Lung microvascular endothelial cell (primary cell): ENCODE data around the gene NACAD. TPM values are rescaled to one million over a fixed set of nuclear protein-coding genes. Genes with fewer than 3 reads are reported as not detected.

ENCODE experiments used
- DNase-seq, 2 donors: peaks; one replicate each; pipeline versions ENCODE4 v3.0.0 to v3.0.0-alpha.2; 2010; ENCODE audit warnings: low read depth in 2 of 2
- total RNA-seq: library from RNA; depleted of rRNA; stranded (reverse); fragments of >200 nt; gene quantifications from 2 replicates; pipeline ENCODE4 v1.2.1, GENCODE V29; 2014

Gene NACAD
- total RNA-seq, 1 donor from 2014 or later: 0.79 TPM

- DNase-seq: no peak
Measured at GRCh38 chr7:45092100-45092930, 3.5 kb upstream of the NACAD start.

DNA sequence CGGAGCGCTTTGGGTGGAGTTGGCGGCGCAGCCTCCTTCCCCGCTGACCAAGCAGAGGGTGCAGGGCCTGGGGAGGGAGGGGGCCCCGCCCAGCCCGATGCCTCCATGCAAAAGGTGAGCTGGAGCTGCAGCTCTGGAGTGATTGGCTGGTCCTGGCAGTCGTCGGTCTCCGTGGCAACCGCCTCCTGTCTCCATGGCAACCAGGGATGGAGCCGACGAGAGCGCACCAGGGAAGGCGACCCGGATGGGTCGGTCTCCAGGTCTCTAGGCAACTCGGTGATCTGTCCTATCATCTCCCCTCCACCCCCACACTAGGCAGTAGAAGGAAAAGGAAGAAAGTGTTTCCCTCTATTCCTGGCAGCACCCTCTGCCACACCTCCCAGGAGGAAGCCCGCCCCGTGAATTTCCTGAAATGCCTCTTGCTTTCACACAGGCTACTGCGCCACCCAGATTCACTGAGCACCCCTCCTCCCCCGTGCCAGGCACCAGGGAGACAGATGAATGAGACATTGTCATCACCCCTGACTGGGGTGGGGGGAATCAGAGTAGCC lies 647 bp upstream of the NACAD start:
- DNase-seq: peak in 1 of 2 donors; percentile 66

GRCh38 chr7:45088146-45088701 lies 545 bp downstream of the NACAD start:
- no peak for DNase-seq

DNA sequence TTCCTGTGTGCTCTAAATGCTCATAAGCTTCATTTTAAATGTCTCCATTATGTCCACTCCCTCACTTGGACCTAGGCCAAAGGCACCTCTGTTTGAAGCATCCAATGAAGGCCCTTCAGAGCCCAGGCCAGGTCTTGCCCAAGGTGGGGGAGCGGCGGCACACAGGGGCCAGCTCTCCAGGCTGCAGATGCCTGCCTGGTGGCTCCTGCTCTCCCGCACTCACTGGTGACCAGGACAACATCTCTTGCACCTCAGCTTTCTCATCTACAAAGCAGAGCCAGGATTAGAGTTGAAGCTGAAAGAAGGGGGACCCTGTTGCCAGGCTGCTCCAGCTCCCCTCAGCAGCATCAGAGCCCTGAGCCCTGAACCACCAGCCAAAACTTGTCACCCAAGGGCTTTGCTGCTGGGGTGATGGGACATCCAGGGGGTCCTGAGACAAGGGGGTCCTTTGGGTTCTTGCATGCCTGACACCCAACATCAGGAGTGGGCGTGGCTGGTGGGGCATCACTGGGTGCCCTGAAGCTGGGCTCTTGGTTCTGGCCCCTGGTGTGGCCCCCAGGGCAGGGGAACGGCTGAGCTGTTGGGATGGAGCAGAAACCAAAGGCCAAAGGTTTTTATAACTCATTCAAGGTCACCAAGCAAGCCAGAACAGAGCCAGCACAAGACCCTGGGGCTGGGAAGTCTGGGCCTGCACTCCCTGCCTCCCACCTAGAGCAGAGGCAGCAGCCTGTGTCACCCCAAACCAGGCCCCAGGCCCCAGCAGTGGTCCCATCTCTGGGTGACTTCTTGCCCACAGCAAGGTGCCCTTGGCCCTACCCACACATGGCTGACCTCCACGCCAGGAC lies 1.2 kb downstream of the NACAD start:
- DNase-seq: no peak

DNA sequence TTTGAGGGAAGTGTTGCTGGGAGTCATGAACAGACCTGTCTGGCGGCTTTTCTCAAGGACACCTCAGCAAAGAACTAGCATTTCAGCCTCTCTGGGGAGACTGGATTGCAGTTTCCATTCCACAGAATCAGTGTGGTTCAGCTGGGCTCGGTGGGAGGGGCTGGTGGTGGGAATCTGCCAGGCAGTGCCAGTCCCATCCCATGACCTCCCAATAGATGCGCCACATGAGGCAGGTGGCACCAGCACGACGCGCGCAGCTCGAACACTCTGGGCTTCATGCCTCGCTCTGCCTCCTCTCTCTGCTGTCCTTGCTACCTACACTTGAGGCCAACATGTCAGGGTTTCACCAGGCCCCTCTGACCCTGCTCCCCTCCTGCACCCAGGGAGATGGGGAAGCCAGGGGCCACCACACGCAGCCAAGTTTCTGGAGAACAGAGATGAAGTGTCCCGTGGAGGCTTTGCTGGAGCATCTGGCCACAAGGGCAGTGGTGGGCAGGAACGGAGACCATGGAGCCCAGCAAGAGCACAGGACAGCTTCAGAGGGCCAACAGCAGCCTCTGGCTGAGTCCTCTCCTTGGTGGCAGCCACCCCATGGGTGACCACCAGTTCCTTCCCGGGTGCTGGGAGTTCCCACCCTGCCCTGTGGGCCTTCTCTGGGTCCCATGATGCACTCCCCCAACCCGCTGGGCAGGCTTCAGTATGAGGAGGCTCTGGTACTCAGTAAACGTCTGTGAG lies 2.3 kb downstream of the NACAD start:
- no peak for DNase-seq

- DNase-seq: no peak
Measured at GRCh38 chr7:45085619-45086200, 3.1 kb downstream of the NACAD start.

DNA sequence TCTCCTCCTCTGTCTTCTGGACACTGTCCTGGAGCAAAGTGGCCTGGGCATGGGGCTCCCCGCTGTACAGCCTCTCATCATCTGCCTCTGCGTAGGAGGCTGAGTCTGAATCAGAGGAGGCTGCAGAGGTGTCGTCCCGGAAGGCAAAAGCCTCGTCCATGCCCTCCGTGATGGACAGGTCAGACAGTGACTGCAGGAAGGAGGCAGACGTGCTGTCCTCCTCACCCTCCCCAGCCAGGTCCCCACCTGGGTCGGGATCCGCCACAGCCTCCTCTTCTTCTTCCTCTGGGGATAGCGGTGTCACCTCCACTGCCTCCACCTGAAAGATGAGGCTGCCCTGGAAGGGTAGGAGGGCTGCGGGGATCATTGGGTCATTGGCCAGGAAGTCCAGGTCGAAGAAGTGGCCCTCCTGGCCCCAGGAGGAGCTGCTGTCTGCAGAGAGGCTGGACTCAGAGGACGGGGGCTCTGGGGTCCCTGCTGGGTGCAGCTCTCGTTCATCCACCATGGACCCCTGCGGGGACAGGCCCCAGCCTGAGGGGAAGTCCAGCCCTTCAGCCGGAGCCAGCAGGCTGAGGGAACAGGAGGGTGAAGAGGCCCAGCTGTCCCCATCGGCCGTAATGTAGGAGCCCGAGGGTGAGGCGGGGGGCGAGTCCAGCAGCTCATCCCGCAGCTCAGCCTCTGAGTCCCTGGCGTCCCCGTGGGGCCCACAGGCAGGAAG lies 3.7 kb downstream of the NACAD start:
- no peak for DNase-seq

DNA sequence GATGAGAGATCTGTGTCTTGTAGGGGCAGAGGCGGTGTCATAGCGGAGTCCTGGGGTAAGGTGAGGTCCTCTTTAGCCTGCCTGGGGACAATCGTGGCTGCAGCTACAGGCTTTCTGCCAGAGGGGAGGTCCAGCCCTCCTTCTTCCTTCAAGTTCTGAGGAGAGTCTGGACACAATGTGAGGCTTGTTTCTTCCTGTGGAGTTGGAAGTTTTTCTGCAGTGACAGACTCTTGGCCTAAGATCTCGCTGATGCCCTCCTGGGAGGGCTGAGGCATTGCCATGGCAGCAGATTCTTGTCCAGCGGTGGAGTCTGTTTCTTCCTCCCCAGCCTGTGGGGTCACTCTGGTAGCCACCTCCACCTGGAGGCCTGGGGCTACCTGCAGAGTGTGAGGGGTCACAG lies 4.4 kb downstream of the NACAD start:
- no peak for DNase-seq

GRCh38 chr7:45082831-45083331 lies 5.9 kb downstream of the NACAD start:
- DNase-seq: no peak

GRCh38 chr7:45082031-45082830 lies 6.5 kb downstream of the NACAD start:
- DNase-seq: no peak

- DNase-seq: no peak
Measured at GRCh38 chr7:45081670-45081974, 7.1 kb downstream of the NACAD start.

- DNase-seq: no peak
Measured at GRCh38 chr7:45080958-45081669, 7.7 kb downstream of the NACAD start.

DNA sequence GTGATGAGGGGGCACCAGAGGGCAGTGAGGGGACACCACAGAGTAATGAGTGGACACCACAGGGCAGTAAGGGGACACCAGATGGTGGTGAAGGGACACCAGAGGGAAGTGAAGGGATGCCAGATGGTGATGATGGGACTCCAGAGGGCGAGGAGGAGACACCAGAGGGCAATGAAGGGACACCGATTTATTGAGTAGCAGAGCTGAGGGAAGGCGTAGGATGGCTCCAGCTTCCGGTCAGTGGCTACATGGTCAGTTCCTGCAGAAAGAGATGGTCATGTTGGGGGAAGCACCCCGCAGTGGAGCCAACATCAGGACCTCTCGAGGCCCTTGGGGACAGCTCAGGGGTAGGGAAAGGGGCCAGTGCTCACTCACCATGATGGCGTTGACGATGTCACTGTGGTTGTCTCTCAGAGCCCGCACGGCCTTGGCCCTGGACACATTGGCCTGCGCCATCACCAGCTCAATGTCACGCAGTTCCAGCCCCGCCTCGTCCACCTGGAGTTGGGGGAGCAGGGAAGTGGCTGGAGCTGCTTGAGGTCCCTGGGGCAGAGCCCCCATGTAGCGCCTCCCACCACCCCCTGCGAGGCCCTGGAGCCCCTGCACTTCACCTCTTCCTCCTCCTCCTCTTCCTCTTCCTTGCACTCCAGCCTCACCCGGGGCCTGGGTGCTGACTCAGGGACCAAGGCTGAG lies 8.4 kb downstream of the NACAD start:
- DNase-seq: no peak

- DNase-seq: no peak
Measured at GRCh38 chr7:45078125-45078681, 10.6 kb downstream of the NACAD start.

DNA sequence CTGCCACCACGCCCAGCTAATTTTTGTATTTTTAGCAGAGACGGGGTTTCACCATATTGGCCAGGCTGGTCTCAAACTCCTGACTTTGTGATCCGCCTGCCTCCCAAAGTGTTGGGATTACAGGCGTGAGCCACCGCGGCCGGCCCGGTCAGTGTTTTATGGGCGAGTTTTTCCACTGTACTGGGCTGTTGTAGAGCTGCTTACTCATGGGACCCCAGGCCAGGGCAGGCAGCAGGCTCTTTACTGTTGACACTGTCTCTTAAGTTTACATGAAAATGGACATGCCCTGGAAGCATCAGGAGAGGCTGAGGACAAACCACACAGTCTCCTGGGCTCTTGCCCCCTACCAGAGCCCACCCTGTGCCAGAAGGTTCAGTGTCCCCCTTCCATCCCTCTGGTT lies 11.2 kb downstream of the NACAD start:
- no peak for DNase-seq

- no peak for DNase-seq
Measured at GRCh38 chr7:45076946-45077345, 11.8 kb downstream of the NACAD start.

DNA sequence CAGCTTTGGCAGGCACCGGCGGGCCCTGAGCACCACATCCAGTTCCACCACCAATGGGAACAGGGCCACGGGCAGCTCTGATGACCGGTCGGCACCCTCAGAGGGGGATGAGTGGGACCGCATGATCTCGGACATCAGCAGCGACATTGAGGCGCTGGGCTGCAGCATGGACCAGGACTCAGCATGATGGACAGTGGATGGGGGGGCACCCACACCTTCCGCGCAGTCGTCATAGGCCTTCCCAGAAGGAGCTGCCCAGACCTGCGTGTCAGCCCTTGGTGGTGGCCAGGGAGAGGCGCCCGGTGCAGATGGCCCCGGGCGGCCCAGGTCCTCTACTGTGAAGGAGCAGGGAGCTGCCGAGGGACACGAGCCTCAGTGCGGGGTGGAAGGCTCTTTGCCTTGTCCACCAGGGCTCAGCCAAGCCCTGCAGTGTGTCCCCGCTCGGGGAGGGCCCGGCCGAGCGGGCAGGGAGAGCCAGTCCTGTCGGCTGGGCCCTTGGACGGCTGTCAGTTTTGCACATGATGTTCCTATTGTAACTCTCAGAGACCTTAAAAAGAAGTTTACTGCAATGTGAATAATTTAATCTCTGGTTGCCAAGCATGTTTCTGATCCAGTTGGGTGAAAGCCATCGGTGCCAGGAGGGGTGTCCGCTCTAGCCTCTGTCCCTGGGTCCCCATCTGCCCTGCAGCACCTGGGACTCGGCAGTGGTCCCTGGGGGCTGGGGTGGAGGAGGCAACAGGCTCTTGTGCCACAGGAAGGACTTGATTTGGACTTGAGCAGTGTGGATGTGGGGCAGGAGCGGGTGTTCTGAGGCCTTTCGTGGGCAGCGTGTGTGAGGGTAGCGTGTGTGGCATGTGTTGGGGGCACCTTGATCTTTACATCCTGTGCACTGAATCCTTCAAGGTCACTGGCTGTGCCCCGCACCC lies 12.6 kb downstream of the NACAD start:
- no peak for DNase-seq
